Measurements from ENCODE around the gene FARP1. TPM values are rescaled to one million over a fixed set of nuclear protein-coding genes. Genes with fewer than 3 reads are reported as not detected.

Gene FARP1
- total RNA-seq, 4 donors from 2014 or later, result 11.0 to 27.2 (median 13.6) TPM

GRCh38 chr13:98208606-98209005 is 65.7 kb downstream of the FARP1 start:
- Histone ChIP-seq H3K27me3 (no peaks in the 10 kb centered on the region), H3K4me1 (no peaks in the 10 kb centered on the region), H3K27ac (no peak overlapping the region), H3K9me3 (peaks cover 13% of the 10 kb centered on the region), H3K4me3 (no peak overlapping the region), H3K36me3 (no peaks in the 10 kb centered on the region)
- 93% methylated on average over 5 of the region's 5 CpGs for WGBS
- DNase-seq (ENCODE audit: low spot score in 2 of 2), result no peak
- TF ChIP-seq CTCF (IDR thresholded peaks at IDR 0.05), result no peak
- TF ChIP-seq POLR2A (IDR thresholded peaks at IDR 0.05), result no peak
- no peak for TF ChIP-seq EP300 (IDR thresholded peaks at IDR 0.05)
- TF ChIP-seq POLR2AphosphoS5 (IDR thresholded peaks at IDR 0.05), result no peak

GRCh38 chr13:98212763-98213162 is 69.9 kb downstream of the FARP1 start:
- peaks cover 4% of the 10 kb centered on the region for H3K36me3 ChIP-seq
- 84% methylated on average over 5 of the region's 5 CpGs for WGBS
- H3K4me1 ChIP-seq, result peaks cover 19% of the 10 kb centered on the region
- no peak for DNase-seq (ENCODE audit: low spot score in 2 of 2)
- no peak overlapping the region for H3K4me3 ChIP-seq
- no peak overlapping the region for H3K27ac ChIP-seq
- TF ChIP-seq POLR2A (IDR thresholded peaks at IDR 0.05) (no peak), EP300 (IDR thresholded peaks at IDR 0.05) (no peak), CTCF (IDR thresholded peaks at IDR 0.05) (no peak), POLR2AphosphoS5 (IDR thresholded peaks at IDR 0.05) (no peak)
- no peaks in the 10 kb centered on the region for H3K9me3 ChIP-seq
- no peaks in the 10 kb centered on the region for H3K27me3 ChIP-seq

- DNase-seq (ENCODE audit: low spot score in 2 of 2), result no peak
- peaks cover 19% of the 10 kb centered on the region for H3K4me1 ChIP-seq
- no peaks in the 10 kb centered on the region for H3K27me3 ChIP-seq
- no peak overlapping the region for H3K4me3 ChIP-seq
- TF ChIP-seq CTCF (IDR thresholded peaks at IDR 0.05), result no peak
- TF ChIP-seq POLR2AphosphoS5 (IDR thresholded peaks at IDR 0.05), result no peak
- H3K27ac ChIP-seq, result no peak overlapping the region
- H3K9me3 ChIP-seq, result no peaks in the 10 kb centered on the region
- WGBS, result 86% methylated on average over 8 of the region's 8 CpGs
- peaks cover 4% of the 10 kb centered on the region for H3K36me3 ChIP-seq
These were observed 70.5 kb downstream of the FARP1 start for GRCh38 chr13:98213354-98213753.

GRCh38 chr13:98214008-98214643 is 71.2 kb downstream of the FARP1 start:
- DNase-seq (ENCODE audit: low spot score in 2 of 2), result no peak
- Histone ChIP-seq H3K4me1 (peaks cover 19% of the 10 kb centered on the region), H3K4me3 (no peak overlapping the region), H3K36me3 (peaks cover 4% of the 10 kb centered on the region), H3K27me3 (no peaks in the 10 kb centered on the region), H3K9me3 (no peaks in the 10 kb centered on the region), H3K27ac (no peak overlapping the region)
- 45% methylated on average over 12 of the region's 16 CpGs for WGBS
- no peak for TF ChIP-seq POLR2AphosphoS5 (IDR thresholded peaks at IDR 0.05)
- no peak for TF ChIP-seq CTCF (IDR thresholded peaks at IDR 0.05)
- TF ChIP-seq POLR2A (IDR thresholded peaks at IDR 0.05), result no peak
- TF ChIP-seq EP300 (IDR thresholded peaks at IDR 0.05), result no peak

- no peaks in the 10 kb centered on the region for H3K27me3 ChIP-seq
- H3K4me3 ChIP-seq, result no peak overlapping the region
- no peak for DNase-seq (ENCODE audit: low spot score in 2 of 2)
- 58% methylated on average over 6 of the region's 6 CpGs for WGBS
- TF ChIP-seq CTCF (IDR thresholded peaks at IDR 0.05), result no peak
- no peak for TF ChIP-seq POLR2A (IDR thresholded peaks at IDR 0.05)
- no peak for TF ChIP-seq EP300 (IDR thresholded peaks at IDR 0.05)
- no peak for TF ChIP-seq POLR2AphosphoS5 (IDR thresholded peaks at IDR 0.05)
- H3K27ac ChIP-seq, result peak overlapping the region; percentile 5
- no peaks in the 10 kb centered on the region for H3K9me3 ChIP-seq
- H3K4me1 ChIP-seq, result peaks cover 19% of the 10 kb centered on the region
- peaks cover 4% of the 10 kb centered on the region for H3K36me3 ChIP-seq
These were observed 71.8 kb downstream of the FARP1 start for GRCh38 chr13:98214707-98215106.

Data from suprapubic skin (tissue), 4 donors.